Astrocyte (in vitro differentiated cells and primary cell): ENCODE results near the gene MAP1S.

Experiments
- EZH2 ChIP-seq: IDR thresholded peaks from 2 replicates; pipeline ENCODE4 v1.6.1; 2012; ENCODE audit warnings: mild to moderate bottlenecking, low read length, inconsistent platforms; ENCODE audit not compliant: insufficient read depth
- TF ChIP-seq, protein P1 (sequence below): IDR thresholded peaks from 2 replicates; pipeline ENCODE4 v1.5.1; 2011; ENCODE audit warnings: low read depth, mild to moderate bottlenecking, inconsistent platforms, low read length, moderate library complexity; ENCODE audit not compliant: insufficient read depth

DNA sequence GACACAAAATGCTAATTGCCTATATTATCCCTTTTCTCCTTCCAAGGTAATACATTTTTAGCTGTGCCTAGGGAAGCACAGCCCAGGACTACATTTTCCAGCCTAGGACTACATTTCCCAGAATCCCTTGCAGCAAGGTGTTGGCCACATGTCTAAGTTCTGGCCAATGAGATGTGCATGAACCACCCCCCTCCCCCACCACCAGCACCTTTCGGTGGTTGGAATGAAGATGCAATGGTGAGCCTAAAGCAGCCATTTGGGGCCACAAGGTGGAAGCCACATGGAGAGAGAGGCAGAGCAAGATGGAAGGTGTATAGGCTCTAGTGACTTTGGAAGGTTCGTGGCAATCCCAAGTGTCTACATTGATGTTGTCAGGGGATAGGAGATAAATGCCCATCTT, 47.4 kb upstream of the MAP1S start:
- TF ChIP-seq, protein P1, sequence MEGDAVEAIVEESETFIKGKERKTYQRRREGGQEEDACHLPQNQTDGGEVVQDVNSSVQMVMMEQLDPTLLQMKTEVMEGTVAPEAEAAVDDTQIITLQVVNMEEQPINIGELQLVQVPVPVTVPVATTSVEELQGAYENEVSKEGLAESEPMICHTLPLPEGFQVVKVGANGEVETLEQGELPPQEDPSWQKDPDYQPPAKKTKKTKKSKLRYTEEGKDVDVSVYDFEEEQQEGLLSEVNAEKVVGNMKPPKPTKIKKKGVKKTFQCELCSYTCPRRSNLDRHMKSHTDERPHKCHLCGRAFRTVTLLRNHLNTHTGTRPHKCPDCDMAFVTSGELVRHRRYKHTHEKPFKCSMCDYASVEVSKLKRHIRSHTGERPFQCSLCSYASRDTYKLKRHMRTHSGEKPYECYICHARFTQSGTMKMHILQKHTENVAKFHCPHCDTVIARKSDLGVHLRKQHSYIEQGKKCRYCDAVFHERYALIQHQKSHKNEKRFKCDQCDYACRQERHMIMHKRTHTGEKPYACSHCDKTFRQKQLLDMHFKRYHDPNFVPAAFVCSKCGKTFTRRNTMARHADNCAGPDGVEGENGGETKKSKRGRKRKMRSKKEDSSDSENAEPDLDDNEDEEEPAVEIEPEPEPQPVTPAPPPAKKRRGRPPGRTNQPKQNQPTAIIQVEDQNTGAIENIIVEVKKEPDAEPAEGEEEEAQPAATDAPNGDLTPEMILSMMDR, result no peak
- no peak for TF ChIP-seq EZH2
